Suprapubic skin (tissue), 4 donors: ENCODE data around the gene MYLK3.

ENCODE experiments used
- CTCF ChIP-seq, 2 donors: fragments of 200-600 bp in 1 of 2; fragments of 450-650 bp in 1 of 2; sonication (generic) in 1 of 2; IDR thresholded peaks; one replicate each; pipeline ENCODE4 v1.5.1; 2016 to 2019; ENCODE audit warnings: antibody characterized with exemption in 2 of 2, mild to moderate bottlenecking in 1 of 2, moderate library complexity in 1 of 2
- EP300 ChIP-seq: sonication (generic); formaldehyde crosslinking; IDR thresholded peaks from one replicate; pipeline ENCODE4 v1.6.1; 2017; ENCODE audit warnings: antibody characterized with exemption
- POLR2A ChIP-seq, 2 donors: fragments of 450-650 bp; IDR thresholded peaks; one replicate each; pipeline ENCODE4 v1.6.1; 2017; ENCODE audit warnings: antibody characterized with exemption in 2 of 2, mild to moderate bottlenecking in 2 of 2, moderate library complexity in 2 of 2
- POLR2AphosphoS5 ChIP-seq, 3 donors: sonication (generic); formaldehyde crosslinking; IDR thresholded peaks; one replicate each; pipeline ENCODE4 v1.6.1; 2017; ENCODE audit warnings: antibody characterized with exemption in 3 of 3

GRCh38 chr16:46658925-46659324, 89.2 kb downstream of the MYLK3 start:
- TF ChIP-seq POLR2A (IDR thresholded peaks at IDR 0.05) = no peak
- no peak for TF ChIP-seq CTCF (IDR thresholded peaks at IDR 0.05)
- no peak for TF ChIP-seq POLR2AphosphoS5 (IDR thresholded peaks at IDR 0.05)
- TF ChIP-seq EP300 = no peak
